Measurements from ENCODE around the gene COL17A1. TPM values are rescaled to one million over a fixed set of nuclear protein-coding genes. Genes with fewer than 3 reads are reported as not detected.

The COL17A1 gene
- total RNA-seq, 2 donors from 2014 or later, result 1.1 to 2.3 TPM

DNA sequence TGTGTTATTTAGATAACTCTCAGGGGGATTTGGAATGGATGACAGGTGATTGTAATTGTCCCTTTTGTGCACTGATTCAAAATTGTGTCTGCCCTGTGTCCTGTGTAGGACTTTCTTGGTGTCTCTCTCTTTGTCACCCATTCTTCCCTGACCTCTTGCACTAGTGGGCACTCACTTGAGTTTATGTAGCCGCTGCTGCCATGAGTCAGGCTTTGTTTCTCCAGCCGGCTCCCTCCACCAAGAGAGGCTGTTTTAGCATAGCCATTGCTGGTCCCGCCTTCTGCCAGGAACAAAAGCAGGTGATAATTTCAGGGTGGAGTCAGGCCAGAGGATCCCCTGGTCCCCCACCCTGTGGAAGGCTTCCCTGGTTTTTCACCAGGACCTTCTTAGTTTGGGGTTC lies 8.4 kb downstream of the COL17A1 start:
- Mint-ChIP-seq H3K27ac (no peak overlapping the region), H3K4me1 (peaks cover 11% of the 10 kb centered on the region), H3K27me3 (ENCODE audit: insufficient read depth) (peaks cover 3% of the 10 kb centered on the region), H3K36me3 (ENCODE audit: low read depth) (no peaks in the 10 kb centered on the region), H3K9me3 (no peaks in the 10 kb centered on the region), H3K4me3 (no peak overlapping the region)
- DNase-seq, result peak; percentile 83
- Histone ChIP-seq H3K36me3 (ENCODE audit: control insufficient read depth, insufficient read depth, low read length) (no peaks in the 10 kb centered on the region), H3K4me3 (ENCODE audit: low read length) (no peak overlapping the region), H3K4me1 (ENCODE audit: control insufficient read depth, insufficient read depth, low read length) (no peaks in the 10 kb centered on the region), H3K9me3 (ENCODE audit: control insufficient read depth, low read length) (no peaks in the 10 kb centered on the region), H3K27me3 (ENCODE audit: control insufficient read depth, insufficient read depth, low read length, poor library complexity, severe bottlenecking) (no peaks in the 10 kb centered on the region), H3K9ac (ENCODE audit: extremely low read depth, low read length, poor library complexity, severe bottlenecking) (no peak overlapping the region), H3K27ac (ENCODE audit: low read depth, low read length) (peak overlapping the region; percentile 47)
- WGBS, 2 experiments (ENCODE audit: insufficient coverage in 1 of 2, insufficient read length in 1 of 2), result 25 to 41% methylated on average over 2 to 3 of the region's 3 CpGs
- TF ChIP-seq, protein P1, sequence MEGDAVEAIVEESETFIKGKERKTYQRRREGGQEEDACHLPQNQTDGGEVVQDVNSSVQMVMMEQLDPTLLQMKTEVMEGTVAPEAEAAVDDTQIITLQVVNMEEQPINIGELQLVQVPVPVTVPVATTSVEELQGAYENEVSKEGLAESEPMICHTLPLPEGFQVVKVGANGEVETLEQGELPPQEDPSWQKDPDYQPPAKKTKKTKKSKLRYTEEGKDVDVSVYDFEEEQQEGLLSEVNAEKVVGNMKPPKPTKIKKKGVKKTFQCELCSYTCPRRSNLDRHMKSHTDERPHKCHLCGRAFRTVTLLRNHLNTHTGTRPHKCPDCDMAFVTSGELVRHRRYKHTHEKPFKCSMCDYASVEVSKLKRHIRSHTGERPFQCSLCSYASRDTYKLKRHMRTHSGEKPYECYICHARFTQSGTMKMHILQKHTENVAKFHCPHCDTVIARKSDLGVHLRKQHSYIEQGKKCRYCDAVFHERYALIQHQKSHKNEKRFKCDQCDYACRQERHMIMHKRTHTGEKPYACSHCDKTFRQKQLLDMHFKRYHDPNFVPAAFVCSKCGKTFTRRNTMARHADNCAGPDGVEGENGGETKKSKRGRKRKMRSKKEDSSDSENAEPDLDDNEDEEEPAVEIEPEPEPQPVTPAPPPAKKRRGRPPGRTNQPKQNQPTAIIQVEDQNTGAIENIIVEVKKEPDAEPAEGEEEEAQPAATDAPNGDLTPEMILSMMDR (conservative IDR thresholded peaks at IDR 0.05), result no peak

DNA sequence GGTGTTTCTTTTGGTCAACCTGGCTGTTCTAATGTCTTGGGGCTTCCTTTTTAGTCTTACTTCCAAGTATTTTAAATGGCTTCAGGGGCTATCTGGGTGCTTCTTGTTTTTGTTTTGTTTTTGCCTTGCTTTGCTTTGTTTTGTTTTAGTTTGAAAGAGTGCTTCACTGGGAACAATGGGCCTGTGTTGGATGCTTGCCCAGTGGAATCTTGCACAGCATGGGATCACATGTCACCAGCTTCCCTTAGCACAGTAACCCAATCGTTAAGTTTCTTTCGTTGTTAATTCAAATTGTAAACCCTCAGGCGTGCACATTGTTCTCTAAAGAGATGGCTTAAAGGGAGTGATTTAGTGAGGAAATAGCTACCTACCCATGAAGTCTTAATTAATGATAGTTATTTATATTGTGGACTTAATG lies 8.9 kb downstream of the COL17A1 start:
- 23 to 28% methylated on average over 2 to 3 of the region's 3 CpGs for WGBS, 2 experiments (ENCODE audit: insufficient coverage in 1 of 2, insufficient read length in 1 of 2)
- no peaks in the 10 kb centered on the region for H3K9me3 ChIP-seq (ENCODE audit: control insufficient read depth, low read length)
- peak; percentile 68 for DNase-seq
- Mint-ChIP-seq H3K4me3 (no peak overlapping the region), H3K9me3 (no peaks in the 10 kb centered on the region), H3K27ac (no peak overlapping the region), H3K36me3 (ENCODE audit: low read depth) (no peaks in the 10 kb centered on the region), H3K27me3 (ENCODE audit: insufficient read depth) (peaks cover 3% of the 10 kb centered on the region), H3K4me1 (peaks cover 14% of the 10 kb centered on the region)
- TF ChIP-seq, protein P1 (conservative IDR thresholded peaks at IDR 0.05), result no peak
- H3K9ac ChIP-seq (ENCODE audit: extremely low read depth, low read length, poor library complexity, severe bottlenecking), result no peak overlapping the region
- no peaks in the 10 kb centered on the region for H3K4me1 ChIP-seq (ENCODE audit: control insufficient read depth, insufficient read depth, low read length)
- no peak overlapping the region for H3K4me3 ChIP-seq (ENCODE audit: low read length)
- H3K27me3 ChIP-seq (ENCODE audit: control insufficient read depth, insufficient read depth, low read length, poor library complexity, severe bottlenecking), result no peaks in the 10 kb centered on the region
- H3K27ac ChIP-seq (ENCODE audit: low read depth, low read length), result peak overlapping the region; percentile 47
- H3K36me3 ChIP-seq (ENCODE audit: control insufficient read depth, insufficient read depth, low read length), result no peaks in the 10 kb centered on the region

DNA sequence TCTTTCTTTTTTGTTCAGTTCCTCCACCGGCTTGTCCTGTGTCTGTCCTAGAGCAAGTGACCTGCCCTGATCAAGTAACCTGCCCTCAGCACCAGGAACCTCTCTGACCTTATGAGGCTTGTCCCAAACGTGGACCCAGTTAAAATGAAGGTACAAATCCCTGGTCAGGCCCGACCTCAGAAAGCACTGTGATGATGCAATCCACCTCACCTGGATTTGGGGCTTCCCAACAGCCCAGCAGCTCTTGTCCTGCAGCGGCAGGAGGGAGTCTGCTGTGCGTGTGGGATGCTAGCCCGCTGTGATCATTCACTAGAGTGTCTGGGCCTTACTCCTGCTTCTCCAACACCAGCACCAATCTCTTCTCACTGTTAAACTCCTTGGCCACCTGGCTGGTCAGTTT lies 11.2 kb downstream of the COL17A1 start:
- TF ChIP-seq, protein P1 (conservative IDR thresholded peaks at IDR 0.05), result no peak
- no peaks in the 10 kb centered on the region for H3K9me3 Mint-ChIP-seq
- no peak overlapping the region for H3K4me3 ChIP-seq (ENCODE audit: low read length)
- 88 to 100% methylated on average over 5 to 6 of the region's 6 CpGs for WGBS, 2 experiments (ENCODE audit: insufficient coverage in 1 of 2, insufficient read length in 1 of 2)
- peaks cover 4% of the 10 kb centered on the region for H3K27me3 Mint-ChIP-seq (ENCODE audit: insufficient read depth)
- DNase-seq, result peak; percentile 36
- no peaks in the 10 kb centered on the region for H3K36me3 Mint-ChIP-seq (ENCODE audit: low read depth)
- H3K9ac ChIP-seq (ENCODE audit: extremely low read depth, low read length, poor library complexity, severe bottlenecking), result no peak overlapping the region
- no peaks in the 10 kb centered on the region for H3K27me3 ChIP-seq (ENCODE audit: control insufficient read depth, insufficient read depth, low read length, poor library complexity, severe bottlenecking)
- H3K36me3 ChIP-seq (ENCODE audit: control insufficient read depth, insufficient read depth, low read length), result no peaks in the 10 kb centered on the region
- no peak overlapping the region for H3K4me3 Mint-ChIP-seq
- H3K4me1 ChIP-seq (ENCODE audit: control insufficient read depth, insufficient read depth, low read length), result no peaks in the 10 kb centered on the region
- peaks cover 15% of the 10 kb centered on the region for H3K4me1 Mint-ChIP-seq
- no peaks in the 10 kb centered on the region for H3K9me3 ChIP-seq (ENCODE audit: control insufficient read depth, low read length)
- no peak overlapping the region for H3K27ac Mint-ChIP-seq
- no peak overlapping the region for H3K27ac ChIP-seq (ENCODE audit: low read depth, low read length)

Data from endodermal cell (in vitro differentiated cells).